Neutrophil (primary cell): Measurements from ENCODE around the gene SPEM2.
A peak's percentile ranks its signal among the peaks of the same experiment; 100 is the strongest.

Source experiments
- H3K27ac ChIP-seq: fragments of 200-600 bp; sonication (generic); 2 replicates; pipeline ENCODE4 v1.5.1; 2016; ENCODE audit warnings: mild to moderate bottlenecking, moderate library complexity
- H3K27me3 ChIP-seq: fragments of 200-600 bp; sonication (generic); 2 replicates; pipeline ENCODE4 v1.6.0; 2016; ENCODE audit warnings: mild to moderate bottlenecking
- H3K36me3 ChIP-seq: fragments of 200-600 bp; sonication (generic); 2 replicates; pipeline ENCODE4 v1.5.1; 2017
- H3K4me1 ChIP-seq, 2 experiments: fragments of 200-600 bp in 1 of 2; sonication (generic) in 1 of 2; 1 replicate in 1 of 2; 2 replicates in 1 of 2; pipeline versions ENCODE4 v1.5.1 to v1.6.1; 2013 to 2016; ENCODE audit warnings: low read depth in 1 of 2, low read length in 1 of 2, mild to moderate bottlenecking in 1 of 2, moderate library complexity in 1 of 2; ENCODE audit not compliant: control insufficient read depth in 1 of 2, insufficient read depth in 1 of 2
- H3K4me3 ChIP-seq, 2 experiments: fragments of 200-600 bp in 1 of 2; sonication (generic) in 1 of 2; 1 replicate in 1 of 2; 2 replicates in 1 of 2; pipeline ENCODE4 v1.5.1; 2013 to 2016; ENCODE audit warnings: low read depth in 1 of 2, low read length in 1 of 2, mild to moderate bottlenecking in 1 of 2, moderate library complexity in 1 of 2
- H3K9me3 ChIP-seq: fragments of 200-600 bp; sonication (generic); 2 replicates; pipeline ENCODE4 v1.5.1; 2016
- CTCF ChIP-seq: fragments of 200-600 bp; sonication (generic); IDR thresholded peaks from 2 replicates; pipeline ENCODE4 v1.5.1; 2016; ENCODE audit warnings: antibody characterized with exemption

Gene SPEM2

GRCh38 chr17:7442142-7442541 lies 16.7 kb downstream of the SPEM2 start:
- Histone ChIP-seq H3K27ac (no peak overlapping the region), H3K36me3 (no peaks in the 10 kb centered on the region), H3K4me1 (peaks cover 40 to 54% of the 10 kb centered on the region in 2 experiments), H3K27me3 (peaks cover 100% of the 10 kb centered on the region), H3K9me3 (no peaks in the 10 kb centered on the region), H3K4me3 (no peak overlapping the region)
- TF ChIP-seq CTCF: no peak

- no peak overlapping the region for H3K27ac ChIP-seq
These were observed 18.4 kb downstream of the SPEM2 start for GRCh38 chr17:7443499-7444485.

GRCh38 chr17:7444682-7445618 lies 19.5 kb downstream of the SPEM2 start, which contains the start of gene CHRNB1:
Gene CHRNB1, plus strand, starts transcription at chr17:7445061. Its CDS starts 67 bp downstream, at chr17:7445128.
- no peak within 1 kb of the TSS for H3K27ac ChIP-seq
- no peak for TF ChIP-seq CTCF
- H3K4me1 ChIP-seq: peaks cover 16 to 26% of the 10 kb centered on the region in 2 experiments
- H3K9me3 ChIP-seq: no peaks in the 10 kb centered on the region
- no peaks in the 10 kb centered on the region for H3K36me3 ChIP-seq
- peak within 1 kb of the TSS; percentile 55 to 74 for H3K4me3 ChIP-seq
- H3K27me3 ChIP-seq: peaks cover 89% of the 10 kb centered on the region

More at GRCh38 chr17:7443499-7444485, 18.4 kb downstream of the SPEM2 start:
- H3K36me3 ChIP-seq: no peaks in the 10 kb centered on the region
- no peak for TF ChIP-seq CTCF
- no peaks in the 10 kb centered on the region for H3K9me3 ChIP-seq
- H3K4me1 ChIP-seq: peaks cover 25 to 38% of the 10 kb centered on the region in 2 experiments
- H3K4me3 ChIP-seq: no peak overlapping the region
- H3K27me3 ChIP-seq: peaks cover 100% of the 10 kb centered on the region

GRCh38 chr17:7445619-7445968 lies 20.2 kb downstream of the SPEM2 start:
- Histone ChIP-seq H3K4me1 (peaks cover 12 to 20% of the 10 kb centered on the region in 2 experiments), H3K27ac (no peak overlapping the region), H3K9me3 (no peaks in the 10 kb centered on the region), H3K36me3 (no peaks in the 10 kb centered on the region), H3K4me3 (peak overlapping the region; percentile 55 to 74), H3K27me3 (peaks cover 83% of the 10 kb centered on the region)
- TF ChIP-seq CTCF: no peak

GRCh38 chr17:7448461-7448860 lies 23.0 kb downstream of the SPEM2 start:
- H3K4me1 ChIP-seq: peaks cover 12 to 16% of the 10 kb centered on the region in 2 experiments
- H3K9me3 ChIP-seq: no peaks in the 10 kb centered on the region
- peaks cover 54% of the 10 kb centered on the region for H3K27me3 ChIP-seq
- no peak overlapping the region for H3K27ac ChIP-seq
- H3K4me3 ChIP-seq: no peak overlapping the region
- H3K36me3 ChIP-seq: no peaks in the 10 kb centered on the region
- no peak for TF ChIP-seq CTCF
